DMS53 (cell line): Measurements from ENCODE around the gene B3GNT3.

Experiments
- DNase-seq: peaks from one replicate; lab custom pipeline; 2025; lab: John Stamatoyannopoulos, UW

The B3GNT3 gene

GRCh38 chr19:17794731-17795494, at the start of gene B3GNT3:
Gene B3GNT3 (plus strand): TSS chr19:17795138. CDS start chr19:17807808, 12,670 bp downstream.
- DNase-seq = peak; percentile 92

- peak; percentile 95 for DNase-seq
These were observed 47.5 kb upstream of the B3GNT3 start for GRCh38 chr19:17747205-17748098.

GRCh38 chr19:17748884-17749638, 45.9 kb upstream of the B3GNT3 start:
- no peak for DNase-seq

GRCh38 chr19:17749912-17750317, 45.0 kb upstream of the B3GNT3 start:
- DNase-seq = no peak

GRCh38 chr19:17751103-17751911, 43.6 kb upstream of the B3GNT3 start, which contains the start of gene FCHO1:
Gene FCHO1 (plus strand): TSS chr19:17751477. CDS start chr19:17755165, 3,688 bp downstream.
- DNase-seq = no peak

GRCh38 chr19:17751912-17752273, 43.0 kb upstream of the B3GNT3 start:
- DNase-seq = no peak

- no peak for DNase-seq
These were observed 41.9 kb upstream of the B3GNT3 start for GRCh38 chr19:17752865-17753639.

GRCh38 chr19:17753976-17754375, 41.0 kb upstream of the B3GNT3 start:
- peak; percentile 34 for DNase-seq

GRCh38 chr19:17754634-17755442, 40.1 kb upstream of the B3GNT3 start:
- DNase-seq = no peak

- peak; percentile 39 for DNase-seq
These were observed 39.5 kb upstream of the B3GNT3 start for GRCh38 chr19:17755443-17755890.

- DNase-seq = peak; percentile 66
These were observed 38.8 kb upstream of the B3GNT3 start for GRCh38 chr19:17755977-17756670.

- no peak for DNase-seq
These were observed 37.8 kb upstream of the B3GNT3 start for GRCh38 chr19:17757125-17757524.

GRCh38 chr19:17758515-17758914, 36.4 kb upstream of the B3GNT3 start:
- no peak for DNase-seq

- no peak for DNase-seq
These were observed 33.8 kb upstream of the B3GNT3 start for GRCh38 chr19:17761148-17761547.

- DNase-seq = peak; percentile 66
These were observed 32.3 kb upstream of the B3GNT3 start for GRCh38 chr19:17762505-17763229.

GRCh38 chr19:17764348-17764747, 30.6 kb upstream of the B3GNT3 start:
- no peak for DNase-seq

- peak; percentile 16 for DNase-seq
These were observed 29.8 kb upstream of the B3GNT3 start for GRCh38 chr19:17765069-17765618.
